Gastroesophageal sphincter (tissue), 3 donors: ENCODE results near the gene AKAP8L.

ENCODE experiments used
- EP300 ChIP-seq: sonication (generic); formaldehyde crosslinking; IDR thresholded peaks from one replicate; pipeline ENCODE4 v1.6.1; 2017; ENCODE audit warnings: antibody characterized with exemption, mild to moderate bottlenecking
- POLR2A ChIP-seq, 2 donors: fragments of 450-650 bp; IDR thresholded peaks; one replicate each; pipeline ENCODE4 v1.6.1; 2017; ENCODE audit warnings: antibody characterized with exemption in 2 of 2, mild to moderate bottlenecking in 2 of 2, moderate library complexity in 1 of 2
- TF ChIP-seq, protein P1 (sequence below), 4 experiments: fragments of 200-600 bp in 2 of 4; fragments of 450-650 bp in 2 of 4; sonication (generic) in 1 of 4; IDR thresholded peaks; one replicate each; pipeline ENCODE4 v1.5.1; 2017 to 2019; ENCODE audit warnings: antibody characterized with exemption in 4 of 4, mild to moderate bottlenecking in 2 of 4, moderate library complexity in 2 of 4

DNA sequence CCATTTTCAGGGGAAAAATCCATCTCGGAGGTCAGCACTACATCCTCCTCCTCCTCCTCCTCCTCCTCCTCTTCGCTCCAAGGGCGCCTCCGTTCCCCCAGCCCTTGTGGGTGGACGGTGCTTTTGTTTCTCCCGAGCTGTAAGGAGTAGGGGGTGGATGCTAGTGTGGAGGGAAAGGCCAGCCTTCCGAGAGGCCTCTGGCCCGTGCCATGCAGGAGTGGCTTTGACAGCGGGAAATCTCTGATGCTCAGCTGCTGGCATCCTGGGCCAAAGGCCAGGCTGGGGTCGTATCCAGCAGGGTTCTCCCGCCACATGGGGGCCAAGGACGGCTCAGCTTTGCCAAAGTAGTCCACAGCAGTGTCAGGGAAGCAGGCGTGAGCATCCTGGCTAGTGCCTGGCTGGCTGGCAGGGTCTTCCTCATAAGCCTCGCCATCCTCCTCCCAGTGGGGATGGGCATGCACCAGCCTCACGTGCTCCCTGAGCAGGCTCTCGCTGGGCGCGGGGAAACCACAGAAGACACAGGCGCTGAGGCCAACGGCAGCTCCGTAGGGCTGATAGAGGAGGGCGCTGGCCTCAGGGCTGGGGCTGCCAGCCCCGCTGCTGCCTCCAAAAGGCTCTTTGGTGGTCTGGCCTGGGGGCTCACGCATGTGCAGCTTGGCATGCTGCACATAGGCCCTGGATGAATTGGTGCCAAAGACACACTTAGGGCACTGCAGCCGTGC lies 20.5 kb upstream of the AKAP8L start:
- TF ChIP-seq, protein P1, sequence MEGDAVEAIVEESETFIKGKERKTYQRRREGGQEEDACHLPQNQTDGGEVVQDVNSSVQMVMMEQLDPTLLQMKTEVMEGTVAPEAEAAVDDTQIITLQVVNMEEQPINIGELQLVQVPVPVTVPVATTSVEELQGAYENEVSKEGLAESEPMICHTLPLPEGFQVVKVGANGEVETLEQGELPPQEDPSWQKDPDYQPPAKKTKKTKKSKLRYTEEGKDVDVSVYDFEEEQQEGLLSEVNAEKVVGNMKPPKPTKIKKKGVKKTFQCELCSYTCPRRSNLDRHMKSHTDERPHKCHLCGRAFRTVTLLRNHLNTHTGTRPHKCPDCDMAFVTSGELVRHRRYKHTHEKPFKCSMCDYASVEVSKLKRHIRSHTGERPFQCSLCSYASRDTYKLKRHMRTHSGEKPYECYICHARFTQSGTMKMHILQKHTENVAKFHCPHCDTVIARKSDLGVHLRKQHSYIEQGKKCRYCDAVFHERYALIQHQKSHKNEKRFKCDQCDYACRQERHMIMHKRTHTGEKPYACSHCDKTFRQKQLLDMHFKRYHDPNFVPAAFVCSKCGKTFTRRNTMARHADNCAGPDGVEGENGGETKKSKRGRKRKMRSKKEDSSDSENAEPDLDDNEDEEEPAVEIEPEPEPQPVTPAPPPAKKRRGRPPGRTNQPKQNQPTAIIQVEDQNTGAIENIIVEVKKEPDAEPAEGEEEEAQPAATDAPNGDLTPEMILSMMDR (IDR thresholded peaks at IDR 0.05): no peak
- TF ChIP-seq POLR2A (IDR thresholded peaks at IDR 0.05) (no peak), EP300 (no peak)
